Loucy (cell line): ENCODE data around the gene KLHL24.

Source experiments
- H2AFZ ChIP-seq: fragments of 200-600 bp; sonication (generic); 2 replicates; pipeline ENCODE4 v1.6.0; 2016; ENCODE audit warnings: antibody characterized with exemption, mild to moderate bottlenecking, low read length, moderate library complexity
- H3F3A ChIP-seq: fragments of 200-600 bp; 2 replicates; pipeline ENCODE4 v1.6.0; 2016; ENCODE audit warnings: antibody characterized with exemption, low read depth, mild to moderate bottlenecking
- H3K27me3 ChIP-seq: fragments of 200-600 bp; sonication (generic); 2 replicates; pipeline ENCODE4 v1.6.1; 2014; ENCODE audit warnings: low read length, mild to moderate bottlenecking; ENCODE audit not compliant: insufficient read depth, poor library complexity, severe bottlenecking
- H3K36me3 ChIP-seq: fragments of 200-600 bp; sonication (generic); 2 replicates; pipeline ENCODE4 v1.6.1; 2016; ENCODE audit warnings: low read length; ENCODE audit not compliant: insufficient read depth
- H3K4me1 ChIP-seq: fragments of 200-600 bp; sonication (generic); 2 replicates; pipeline ENCODE4 v1.5.1; 2014; ENCODE audit warnings: low read length, mild to moderate bottlenecking; ENCODE audit not compliant: insufficient read depth, poor library complexity, severe bottlenecking
- H3K4me2 ChIP-seq: fragments of 200-600 bp; sonication (generic); 2 replicates; pipeline ENCODE4 v1.6.0; 2014; ENCODE audit warnings: antibody characterized with exemption, low read length, low read depth, mild to moderate bottlenecking; ENCODE audit not compliant: poor library complexity, severe bottlenecking
- H3K4me3 ChIP-seq: fragments of 200-600 bp; sonication (generic); 2 replicates; pipeline ENCODE4 v1.5.1; 2014; ENCODE audit warnings: low read length, mild to moderate bottlenecking, mixed read lengths; ENCODE audit not compliant: poor library complexity, severe bottlenecking
- H3K79me2 ChIP-seq: fragments of 200-600 bp; sonication (generic); 2 replicates; pipeline ENCODE4 v1.6.1; 2014; ENCODE audit warnings: low read length; ENCODE audit not compliant: insufficient read depth
- H3K9ac ChIP-seq: fragments of 200-600 bp; sonication (generic); 2 replicates; pipeline ENCODE4 v1.6.0; 2014; ENCODE audit warnings: mild to moderate bottlenecking, low read depth, low read length, moderate library complexity; ENCODE audit not compliant: poor library complexity, severe bottlenecking
- H3K9me2 ChIP-seq: fragments of 200-600 bp; sonication (generic); replicated peaks from 2 replicates; pipeline ENCODE4 v1.6.1; 2016; ENCODE audit warnings: low read depth, low read length, mixed read lengths
- H3K9me3 ChIP-seq: fragments of 200-600 bp; sonication (generic); 2 replicates; pipeline ENCODE4 v1.6.1; 2014; ENCODE audit warnings: mild to moderate bottlenecking, antibody characterized with exemption, low read length, low read depth; ENCODE audit not compliant: insufficient read depth
- H4K20me1 ChIP-seq: fragments of 200-600 bp; sonication (generic); 2 replicates; pipeline ENCODE4 v1.6.0; 2014; ENCODE audit warnings: antibody characterized with exemption, low read length, mild to moderate bottlenecking; ENCODE audit not compliant: insufficient read depth, poor library complexity, severe bottlenecking
- CTCF ChIP-seq: fragments of 200-600 bp; sonication (generic); conservative IDR thresholded peaks from 2 replicates; pipeline ENCODE4 v1.5.1; 2014; ENCODE audit warnings: mild to moderate bottlenecking, antibody characterized with exemption, low read length
- EZH2phosphoT487 ChIP-seq: fragments of 200-600 bp; IDR thresholded peaks from 2 replicates; pipeline ENCODE4 v1.6.1; 2018; ENCODE audit warnings: antibody characterized with exemption, mild to moderate bottlenecking, moderate library complexity, borderline replicate concordance

The KLHL24 gene

GRCh38 chr3:183662099-183662498 lies 26.7 kb downstream of the KLHL24 start:
- Histone ChIP-seq H3K9me2 (no peaks in the 10 kb centered on the region), H2AFZ (no peak overlapping the region)
- TF ChIP-seq CTCF (no peak), EZH2phosphoT487 (no peak)

GRCh38 chr3:183664913-183665381 lies 29.5 kb downstream of the KLHL24 start:
- Histone ChIP-seq H3K4me1 (no peaks in the 10 kb centered on the region), H3K27me3 (no peaks in the 10 kb centered on the region), H2AFZ (no peak overlapping the region), H3K9me2 (no peaks in the 10 kb centered on the region), H3K4me2 (no peak overlapping the region), H3K79me2 (peaks cover 3% of the 10 kb centered on the region; the same call in 1 of the 2 replicates), H3K9ac (no peak overlapping the region), H4K20me1 (no peaks in the 10 kb centered on the region), H3F3A (no peaks in the 10 kb centered on the region), H3K36me3 (peaks cover 47% of the 10 kb centered on the region; the same call in 1 of the 2 replicates), H3K9me3 (no peaks in the 10 kb centered on the region), H3K4me3 (no peak overlapping the region)
- TF ChIP-seq EZH2phosphoT487: no peak
- no peak for TF ChIP-seq CTCF

More at GRCh38 chr3:183662099-183662498, 26.7 kb downstream of the KLHL24 start:
- no peaks in the 10 kb centered on the region for H3K9me3 ChIP-seq
- no peak overlapping the region for H3K9ac ChIP-seq
- no peaks in the 10 kb centered on the region for H3F3A ChIP-seq
- no peak overlapping the region for H3K4me2 ChIP-seq
- peaks cover 52% of the 10 kb centered on the region; the same call in 1 of the 2 replicates for H3K36me3 ChIP-seq
- no peaks in the 10 kb centered on the region for H4K20me1 ChIP-seq
- no peaks in the 10 kb centered on the region for H3K27me3 ChIP-seq
- H3K79me2 ChIP-seq: peaks cover 16% of the 10 kb centered on the region; the same call in 1 of the 2 replicates
- no peak overlapping the region for H3K4me3 ChIP-seq
- peaks cover 3% of the 10 kb centered on the region for H3K4me1 ChIP-seq

- Histone ChIP-seq H3K9ac (no peak overlapping the region), H3K79me2 (no peaks in the 10 kb centered on the region), H3K4me2 (no peak overlapping the region), H3K9me3 (no peaks in the 10 kb centered on the region), H2AFZ (no peak overlapping the region), H3K4me1 (no peaks in the 10 kb centered on the region), H3K4me3 (no peak overlapping the region), H4K20me1 (no peaks in the 10 kb centered on the region), H3K36me3 (peaks cover 19% of the 10 kb centered on the region; the same call in 1 of the 2 replicates), H3F3A (no peaks in the 10 kb centered on the region), H3K9me2 (no peaks in the 10 kb centered on the region), H3K27me3 (no peaks in the 10 kb centered on the region)
- TF ChIP-seq CTCF (no peak), EZH2phosphoT487 (no peak)
Measured at GRCh38 chr3:183680061-183680460, 44.6 kb downstream of the KLHL24 start.
